Measurements from ENCODE around the gene CLINT1. TPM values are rescaled to one million over a fixed set of nuclear protein-coding genes. Genes with fewer than 3 reads are reported as not detected.
"Not testable (repeated sequence)": the region's sequence is repeated elsewhere in the genome, so short reads cannot be mapped to it uniquely, and the experiment has no call there.

CLINT1 gene
- total RNA-seq, 1 donor = 120 TPM

DNA sequence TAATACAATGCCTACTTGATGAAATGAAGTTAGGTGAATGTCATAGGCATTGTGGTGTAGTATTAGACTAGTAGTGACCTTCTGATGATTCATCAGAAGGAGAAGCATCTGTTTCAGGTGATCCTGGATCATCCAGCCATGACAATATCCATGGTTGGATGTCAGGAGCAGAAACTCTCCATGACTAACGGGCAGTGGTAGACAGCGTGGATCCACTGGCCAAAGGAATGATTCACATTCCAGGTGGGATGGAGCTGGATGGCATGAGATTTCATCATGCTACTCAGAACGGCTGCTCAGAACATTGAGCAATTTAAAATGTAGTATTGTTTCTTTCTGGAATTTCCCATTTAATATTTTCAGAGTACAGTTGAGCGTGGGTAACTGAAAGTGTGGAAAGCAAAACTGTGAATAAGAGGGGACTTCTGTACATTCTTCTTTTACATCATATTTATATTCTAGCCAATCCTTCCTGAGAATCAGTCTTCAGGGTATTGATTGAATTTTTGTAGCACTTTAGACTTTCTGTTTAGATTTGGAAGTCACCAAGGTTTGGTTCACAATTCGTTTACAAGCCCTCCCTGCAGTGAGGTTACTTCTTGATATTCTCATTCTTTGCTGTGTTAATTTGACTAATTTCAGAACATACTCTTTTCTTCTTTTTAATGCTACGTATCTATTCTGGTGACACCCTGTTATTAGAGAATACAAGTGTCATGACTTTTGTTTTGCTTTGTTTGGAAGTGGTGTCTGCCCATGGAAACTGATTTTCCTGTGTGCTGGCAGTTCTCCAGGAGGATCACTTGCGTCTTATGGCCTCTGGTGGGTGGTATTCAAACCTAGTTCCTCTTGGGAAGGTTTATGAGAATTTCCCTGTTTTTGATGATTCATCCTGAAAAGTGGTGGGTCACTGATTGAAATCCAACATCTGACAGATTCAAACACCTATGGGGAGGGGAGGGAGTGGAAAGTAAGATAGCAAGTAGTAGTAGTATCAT lies 12.2 kb upstream of the CLINT1 start:
- H3K9me3 ChIP-seq (ENCODE audit: low read depth, low read length) = no peaks in the 10 kb centered on the region
- no peak overlapping the region for H3K4me3 ChIP-seq (ENCODE audit: low read length)
- no peaks in the 10 kb centered on the region for H3K27me3 ChIP-seq (ENCODE audit: insufficient read depth, low read length)
- H3K4me1 ChIP-seq (ENCODE audit: insufficient read depth, low read length) = peaks cover 6% of the 10 kb centered on the region

DNA sequence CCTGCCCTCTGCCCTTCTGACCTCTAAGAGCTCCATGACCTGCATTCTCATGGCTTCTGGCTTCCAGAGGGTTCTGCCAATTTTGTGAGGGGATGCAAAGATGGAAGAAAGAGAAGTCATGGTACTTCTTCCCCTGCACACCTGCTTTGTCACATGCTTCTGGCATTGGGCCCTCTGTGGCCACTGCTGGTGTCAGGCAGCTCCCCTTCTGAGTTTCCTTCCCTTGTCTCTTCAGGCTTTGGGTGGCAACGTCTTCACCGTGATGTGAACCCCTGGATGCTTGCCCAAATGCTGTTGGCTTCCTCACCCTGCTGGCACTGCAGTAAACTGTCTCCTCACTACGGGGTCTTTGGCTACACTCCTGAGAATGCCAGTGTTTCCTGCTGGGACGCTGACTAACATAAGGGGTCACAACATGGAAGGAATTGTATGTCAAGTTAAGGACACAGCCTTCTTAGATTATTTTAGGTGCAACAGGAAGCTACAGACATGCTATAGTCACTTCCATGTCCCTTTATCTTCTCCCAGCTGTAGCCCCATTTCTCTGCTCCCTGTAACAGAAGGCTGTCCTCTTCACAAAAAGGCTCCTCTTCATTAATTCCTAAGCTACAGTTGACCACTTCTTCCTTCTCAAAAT lies 8.9 kb upstream of the CLINT1 start:
- H3K9me3 ChIP-seq (ENCODE audit: low read depth, low read length) = no peaks in the 10 kb centered on the region

DNA sequence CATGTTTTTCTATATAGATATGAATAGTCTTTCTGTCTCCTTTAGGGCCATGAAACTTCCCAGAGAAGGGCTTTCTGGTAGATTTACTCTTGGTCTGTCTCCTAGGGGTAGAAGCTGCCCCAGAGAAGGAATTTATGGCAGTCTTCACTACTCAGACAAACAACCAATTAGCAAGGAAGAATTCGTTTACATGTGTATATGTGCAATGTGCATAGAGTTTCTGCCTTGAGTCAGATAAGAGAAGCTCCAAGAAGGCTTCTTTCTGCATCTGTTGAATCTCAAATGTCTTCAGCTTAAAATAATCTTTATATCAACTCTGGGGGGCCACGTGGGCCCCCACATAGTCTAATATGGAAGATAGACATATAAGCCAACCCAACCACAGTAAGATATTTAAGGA lies 7.6 kb upstream of the CLINT1 start:
- Histone ChIP-seq H3K4me1 (ENCODE audit: insufficient read depth, low read length) (peaks cover 9% of the 10 kb centered on the region), H3K27me3 (ENCODE audit: insufficient read depth, low read length) (no peaks in the 10 kb centered on the region), H3K4me3 (ENCODE audit: low read length) (no peak overlapping the region), H3K9me3 (ENCODE audit: low read depth, low read length) (no peaks in the 10 kb centered on the region)

More for the DNA sequence above, 8.9 kb upstream of the CLINT1 start:
- Histone ChIP-seq H3K4me1 (ENCODE audit: insufficient read depth, low read length) (peaks cover 6% of the 10 kb centered on the region), H3K27me3 (ENCODE audit: insufficient read depth, low read length) (no peaks in the 10 kb centered on the region), H3K4me3 (ENCODE audit: low read length) (no peak overlapping the region)

GRCh38 chr5:157865781-157866180 lies 6.8 kb upstream of the CLINT1 start:
- H3K4me3 ChIP-seq (ENCODE audit: low read length) = no peak overlapping the region
- H3K4me1 ChIP-seq (ENCODE audit: insufficient read depth, low read length) = peaks cover 9% of the 10 kb centered on the region
- no peaks in the 10 kb centered on the region for H3K9me3 ChIP-seq (ENCODE audit: low read depth, low read length)

DNA sequence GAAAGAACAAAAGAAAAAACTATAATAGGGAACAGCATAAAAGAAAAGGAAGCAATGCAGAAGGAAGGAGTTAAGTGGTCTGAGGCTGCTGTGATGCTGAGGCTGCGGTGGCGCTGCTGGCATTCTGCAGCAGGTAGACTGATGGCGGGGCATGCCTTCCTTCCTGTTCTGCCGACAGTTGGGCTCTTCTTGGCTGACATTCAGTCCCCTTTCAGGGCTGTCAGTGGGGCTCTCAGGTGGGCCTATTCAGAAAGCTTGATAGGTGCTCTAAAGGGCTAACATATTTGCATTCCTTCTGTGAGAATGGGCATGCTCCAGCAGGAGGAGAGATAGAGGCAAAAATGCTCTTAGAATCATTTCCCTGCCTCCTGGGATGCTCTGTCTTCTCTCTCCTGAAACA lies 5.1 kb upstream of the CLINT1 start:
- Histone ChIP-seq H3K4me3 (ENCODE audit: low read length) (no peak overlapping the region), H3K4me1 (ENCODE audit: insufficient read depth, low read length) (peaks cover 9% of the 10 kb centered on the region), H3K27me3 (ENCODE audit: insufficient read depth, low read length) (no peaks in the 10 kb centered on the region)

More at GRCh38 chr5:157865781-157866180, 6.8 kb upstream of the CLINT1 start:
- H3K27me3 ChIP-seq (ENCODE audit: insufficient read depth, low read length) = no peaks in the 10 kb centered on the region

GRCh38 chr5:157862183-157862851 lies 3.4 kb upstream of the CLINT1 start:
- Histone ChIP-seq H3K27me3 (ENCODE audit: insufficient read depth, low read length) (no peaks in the 10 kb centered on the region), H3K4me1 (ENCODE audit: insufficient read depth, low read length) (peaks cover 3% of the 10 kb centered on the region), H3K9me3 (ENCODE audit: low read depth, low read length) (no peaks in the 10 kb centered on the region), H3K4me3 (ENCODE audit: low read length) (no peak overlapping the region)

More for the DNA sequence above, 5.1 kb upstream of the CLINT1 start:
- no peaks in the 10 kb centered on the region for H3K9me3 ChIP-seq (ENCODE audit: low read depth, low read length)

DNA sequence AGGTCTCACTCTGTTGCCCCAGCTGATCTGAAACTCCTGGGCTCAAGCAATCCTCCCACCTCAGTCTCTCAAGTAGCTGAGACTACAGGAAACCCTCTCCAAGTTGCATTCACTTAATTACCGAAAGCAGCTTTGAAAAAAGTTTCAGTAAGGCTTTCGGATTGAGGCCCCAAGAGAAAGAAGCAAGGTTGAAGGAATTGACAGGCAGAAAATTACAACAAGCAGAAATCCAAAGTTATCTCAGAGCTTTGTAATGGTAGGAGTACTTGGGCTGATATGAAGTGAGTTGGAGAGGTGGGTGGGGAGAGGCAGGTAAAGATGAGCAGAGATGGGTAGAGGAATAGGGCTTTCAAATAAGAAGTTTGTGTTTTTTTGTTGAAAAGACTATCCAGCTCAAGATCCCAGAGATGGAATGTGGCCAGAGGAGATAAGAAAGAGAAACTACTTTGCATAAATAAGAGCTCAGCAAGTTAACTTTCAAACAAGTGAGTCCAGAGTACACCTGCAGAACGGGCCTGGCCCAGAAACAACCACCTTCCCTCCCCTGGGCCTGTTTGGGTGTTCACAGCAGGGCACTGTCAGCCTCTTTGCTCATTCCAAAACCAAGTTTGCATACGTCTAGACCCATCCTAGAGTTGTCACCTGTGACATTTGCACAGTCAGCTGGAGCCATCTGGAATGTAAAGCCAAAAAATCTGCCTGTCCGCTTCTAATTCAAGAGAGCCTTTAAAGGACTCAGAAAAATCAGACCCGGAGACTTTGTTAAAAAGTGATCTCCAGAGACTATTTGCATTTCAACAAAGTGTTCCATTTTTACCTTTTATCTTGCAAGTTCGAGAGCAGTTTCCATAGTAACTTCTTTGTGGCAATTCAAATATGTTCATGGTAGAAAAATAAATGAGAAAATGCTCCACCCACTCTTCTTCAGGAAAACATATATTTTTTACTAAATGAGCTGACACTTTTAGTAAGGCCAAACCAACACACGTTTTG lies 2.2 kb upstream of the CLINT1 start:
- Histone ChIP-seq H3K4me3 (ENCODE audit: low read length) (no peak overlapping the region), H3K9me3 (ENCODE audit: low read depth, low read length) (no peaks in the 10 kb centered on the region), H3K27me3 (ENCODE audit: insufficient read depth, low read length) (no peaks in the 10 kb centered on the region), H3K4me1 (ENCODE audit: insufficient read depth, low read length) (peaks cover 10% of the 10 kb centered on the region)

DNA sequence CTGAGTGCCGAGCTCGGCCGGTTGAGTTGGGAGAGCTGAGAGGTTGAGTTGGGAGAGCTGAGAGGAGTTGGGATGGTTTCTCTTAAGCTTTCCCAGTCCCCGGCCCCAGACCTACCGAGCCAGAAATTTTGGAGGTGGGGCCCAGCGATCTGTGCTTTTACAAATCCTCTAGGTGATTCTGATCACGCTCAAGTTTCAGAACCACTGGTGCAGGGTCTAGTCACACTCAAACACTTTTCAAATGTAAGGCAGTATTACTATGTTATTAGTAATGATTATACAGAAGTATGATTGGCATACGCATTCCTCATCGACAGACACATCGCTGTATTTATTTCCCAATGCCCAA lies 256 bp upstream of the CLINT1 start:
- Histone ChIP-seq H3K4me1 (ENCODE audit: insufficient read depth, low read length) (peaks cover 26% of the 10 kb centered on the region), H3K27me3 (ENCODE audit: insufficient read depth, low read length) (no peaks in the 10 kb centered on the region), H3K9me3 (ENCODE audit: low read depth, low read length) (no peaks in the 10 kb centered on the region), H3K4me3 (ENCODE audit: low read length) (peak overlapping the region; percentile 85)

- peak overlapping the region; percentile 85 for H3K4me3 ChIP-seq (ENCODE audit: low read length)
- no peaks in the 10 kb centered on the region for H3K9me3 ChIP-seq (ENCODE audit: low read depth, low read length)
- no peaks in the 10 kb centered on the region for H3K27me3 ChIP-seq (ENCODE audit: insufficient read depth, low read length)
- peaks cover 27% of the 10 kb centered on the region for H3K4me1 ChIP-seq (ENCODE audit: insufficient read depth, low read length)
Observed at GRCh38 chr5:157857816-157858526, 974 bp downstream of the CLINT1 start.

GRCh38 chr5:157855404-157855994 lies 3.4 kb downstream of the CLINT1 start:
- no peaks in the 10 kb centered on the region for H3K27me3 ChIP-seq (ENCODE audit: insufficient read depth, low read length)
- H3K4me1 ChIP-seq (ENCODE audit: insufficient read depth, low read length) = peaks cover 24% of the 10 kb centered on the region
- no peak overlapping the region for H3K4me3 ChIP-seq (ENCODE audit: low read length)
- H3K9me3 ChIP-seq (ENCODE audit: low read depth, low read length) = no peaks in the 10 kb centered on the region

DNA sequence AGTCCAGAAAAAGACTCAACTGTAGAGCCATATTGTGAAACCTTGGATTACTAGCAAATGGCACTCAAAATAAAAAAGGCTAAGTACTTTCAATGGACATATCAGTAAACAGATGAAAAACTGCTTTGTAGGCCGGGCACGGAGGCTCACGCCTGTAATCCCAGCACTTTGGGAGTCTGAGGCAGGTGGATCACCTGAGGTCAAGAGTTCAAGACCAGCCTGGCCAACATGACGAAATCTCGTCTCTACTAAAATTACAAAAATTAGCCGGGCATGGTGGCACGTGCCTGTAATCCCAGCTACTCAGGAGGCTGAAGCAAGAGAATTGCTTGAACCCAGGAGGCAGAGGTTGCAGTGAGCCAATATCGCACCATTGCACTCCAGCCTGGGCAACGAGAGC lies 5.6 kb downstream of the CLINT1 start:
- not testable (repeated sequence) for H3K4me3 ChIP-seq (ENCODE audit: low read length); H3K9me3 ChIP-seq (ENCODE audit: low read depth, low read length); H3K27me3 ChIP-seq (ENCODE audit: insufficient read depth, low read length)
- H3K4me1 ChIP-seq (ENCODE audit: insufficient read depth, low read length) = peaks cover 27% of the 10 kb centered on the region

DNA sequence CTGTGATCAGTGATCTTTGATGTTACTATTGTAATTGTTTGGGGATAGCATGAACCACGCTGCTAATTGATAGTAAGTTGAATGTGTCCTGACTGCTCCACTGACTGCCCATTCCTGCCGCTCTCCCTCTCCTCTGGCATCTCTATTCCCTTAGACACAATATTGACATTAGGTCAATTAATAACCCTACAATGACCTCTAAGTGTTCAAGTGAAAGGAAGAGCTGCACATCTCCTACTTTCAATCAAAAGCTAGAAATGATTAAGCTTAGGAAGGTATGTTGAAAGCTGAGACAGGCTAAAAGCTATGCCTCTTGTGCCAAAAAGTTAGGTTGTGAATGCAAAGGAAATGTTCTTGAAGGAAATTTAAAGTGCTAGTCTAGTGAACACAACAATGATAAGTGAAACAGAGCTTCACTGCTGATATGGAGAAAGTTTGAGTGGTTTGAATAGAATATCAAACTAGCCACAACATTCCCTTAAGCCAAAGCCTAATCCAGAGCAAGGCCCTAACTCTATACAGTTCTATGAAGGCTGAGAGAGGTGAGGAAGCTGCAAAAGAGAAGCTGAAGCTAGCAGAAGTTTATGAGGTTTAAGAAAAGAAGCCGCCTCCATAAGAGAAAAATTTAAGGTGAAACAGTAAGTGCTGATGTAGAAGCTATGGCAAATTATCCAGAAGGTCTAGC lies 12.9 kb downstream of the CLINT1 start:
- H3K9me3 ChIP-seq (ENCODE audit: low read depth, low read length) = no peaks in the 10 kb centered on the region
- H3K27me3 ChIP-seq (ENCODE audit: insufficient read depth, low read length) = no peaks in the 10 kb centered on the region
- peaks cover 3% of the 10 kb centered on the region for H3K4me1 ChIP-seq (ENCODE audit: insufficient read depth, low read length)
- no peak overlapping the region for H3K4me3 ChIP-seq (ENCODE audit: low read length)

- Histone ChIP-seq H3K4me3 (ENCODE audit: low read length) (no peak overlapping the region), H3K4me1 (ENCODE audit: insufficient read depth, low read length) (no peaks in the 10 kb centered on the region)
Observed at GRCh38 chr5:157842787-157843186, 16.2 kb downstream of the CLINT1 start.

More at GRCh38 chr5:157842787-157843186, 16.2 kb downstream of the CLINT1 start:
- Histone ChIP-seq H3K27me3 (ENCODE audit: insufficient read depth, low read length) (no peaks in the 10 kb centered on the region), H3K9me3 (ENCODE audit: low read depth, low read length) (no peaks in the 10 kb centered on the region)
